ENCODE measurements around the gene OCA2. TPM values are rescaled to one million over a fixed set of nuclear protein-coding genes. Genes with fewer than 3 reads are reported as not detected.

OCA2 gene
- total RNA-seq, 1 donor from 2014 or later = 0.25 TPM

DNA sequence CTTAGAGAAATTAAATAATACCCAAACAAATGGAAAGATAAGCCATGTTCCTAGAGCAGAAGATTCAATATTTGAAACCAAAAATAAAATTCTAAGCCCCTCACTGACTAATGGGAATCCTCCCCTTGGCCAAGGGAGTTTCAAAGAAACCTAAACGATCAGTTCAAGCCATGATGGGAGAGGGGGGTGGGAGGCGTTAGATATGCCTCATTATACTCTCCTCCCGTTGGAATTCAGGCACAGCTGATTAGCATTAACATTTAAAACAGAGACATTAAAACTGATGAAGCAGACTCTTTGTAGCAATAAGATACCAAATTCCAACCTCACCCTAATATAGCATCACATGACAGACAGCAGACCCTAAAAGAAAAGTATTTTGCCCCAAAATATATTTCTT lies 32.9 kb downstream of the OCA2 start:
- intact Hi-C loops (cut with DNase I) = no loop called here
- Histone ChIP-seq H3K27me3 (no peaks in the 10 kb centered on the region), H3K4me1 (no peaks in the 10 kb centered on the region), H3K4me3 (no peak overlapping the region), H3K36me3 (no peaks in the 10 kb centered on the region), H3K9me3 (no peaks in the 10 kb centered on the region), H3K27ac (no peak overlapping the region)
- DNase-seq (ENCODE audit: extremely low spot score in 2 of 2) = no peak
- no peak for TF ChIP-seq POLR2A (IDR thresholded peaks at IDR 0.05)
- no peak for TF ChIP-seq POLR2AphosphoS5 (IDR thresholded peaks at IDR 0.05; ENCODE audit: insufficient read depth in 1 of 2, low read depth in 1 of 2)
- TF ChIP-seq CTCF (IDR thresholded peaks at IDR 0.05) = no peak

GRCh38 chr15:28060005-28060404 lies 39.1 kb downstream of the OCA2 start:
- Histone ChIP-seq H3K4me3 (no peak overlapping the region), H3K4me1 (no peaks in the 10 kb centered on the region), H3K9me3 (no peaks in the 10 kb centered on the region), H3K27me3 (no peaks in the 10 kb centered on the region), H3K27ac (no peak overlapping the region), H3K36me3 (no peaks in the 10 kb centered on the region)
- no peak for DNase-seq (ENCODE audit: extremely low spot score in 2 of 2)
- intact Hi-C loops (cut with DNase I) = no loop called here
- no peak for TF ChIP-seq CTCF (IDR thresholded peaks at IDR 0.05)
- TF ChIP-seq POLR2AphosphoS5 (IDR thresholded peaks at IDR 0.05; ENCODE audit: insufficient read depth in 1 of 2, low read depth in 1 of 2) = no peak
- no peak for TF ChIP-seq POLR2A (IDR thresholded peaks at IDR 0.05)

- Histone ChIP-seq H3K4me3 (no peak overlapping the region), H3K36me3 (no peaks in the 10 kb centered on the region), H3K9me3 (no peaks in the 10 kb centered on the region), H3K27ac (no peak overlapping the region), H3K27me3 (no peaks in the 10 kb centered on the region), H3K4me1 (no peaks in the 10 kb centered on the region)
- intact Hi-C loops (cut with DNase I) = no loop called here
- no peak for DNase-seq (ENCODE audit: extremely low spot score in 2 of 2)
- TF ChIP-seq POLR2AphosphoS5 (IDR thresholded peaks at IDR 0.05; ENCODE audit: insufficient read depth in 1 of 2, low read depth in 1 of 2) (no peak), POLR2A (IDR thresholded peaks at IDR 0.05) (no peak), CTCF (IDR thresholded peaks at IDR 0.05) (no peak)
Observed at GRCh38 chr15:28058082-28058481, 41.0 kb downstream of the OCA2 start.

- intact Hi-C loops (cut with DNase I) = no loop called here
- Histone ChIP-seq H3K27ac (no peak overlapping the region), H3K4me1 (no peaks in the 10 kb centered on the region), H3K27me3 (no peaks in the 10 kb centered on the region), H3K9me3 (no peaks in the 10 kb centered on the region), H3K36me3 (no peaks in the 10 kb centered on the region), H3K4me3 (no peak overlapping the region)
- no peak for DNase-seq (ENCODE audit: extremely low spot score in 2 of 2)
- TF ChIP-seq POLR2A (IDR thresholded peaks at IDR 0.05) (no peak), POLR2AphosphoS5 (IDR thresholded peaks at IDR 0.05; ENCODE audit: insufficient read depth in 1 of 2, low read depth in 1 of 2) (no peak), CTCF (IDR thresholded peaks at IDR 0.05) (no peak)
Observed at GRCh38 chr15:28051955-28052633, 47.0 kb downstream of the OCA2 start.

- Histone ChIP-seq H3K27me3 (no peaks in the 10 kb centered on the region), H3K4me1 (no peaks in the 10 kb centered on the region), H3K9me3 (no peaks in the 10 kb centered on the region), H3K36me3 (no peaks in the 10 kb centered on the region), H3K4me3 (no peak overlapping the region), H3K27ac (no peak overlapping the region)
- TF ChIP-seq POLR2AphosphoS5 (IDR thresholded peaks at IDR 0.05; ENCODE audit: insufficient read depth in 1 of 2, low read depth in 1 of 2) = no peak
- TF ChIP-seq POLR2A (IDR thresholded peaks at IDR 0.05) = no peak
- TF ChIP-seq CTCF (IDR thresholded peaks at IDR 0.05) = no peak
- DNase-seq (ENCODE audit: extremely low spot score in 2 of 2) = no peak
- intact Hi-C loops (cut with DNase I) = no loop called here
Observed at GRCh38 chr15:28049581-28049980, 49.5 kb downstream of the OCA2 start.

All from vagina (tissue), 2 donors.